ENCODE results near the gene DLG2. TPM values are rescaled to one million over a fixed set of nuclear protein-coding genes. Genes with fewer than 3 reads are reported as not detected.
"Not testable (repeated sequence)": the region's sequence is repeated elsewhere in the genome, so short reads cannot be mapped to it uniquely, and the experiment has no call there.

The DLG2 gene
- total RNA-seq, 1 experiment from 2014 or later: not detected

DNA sequence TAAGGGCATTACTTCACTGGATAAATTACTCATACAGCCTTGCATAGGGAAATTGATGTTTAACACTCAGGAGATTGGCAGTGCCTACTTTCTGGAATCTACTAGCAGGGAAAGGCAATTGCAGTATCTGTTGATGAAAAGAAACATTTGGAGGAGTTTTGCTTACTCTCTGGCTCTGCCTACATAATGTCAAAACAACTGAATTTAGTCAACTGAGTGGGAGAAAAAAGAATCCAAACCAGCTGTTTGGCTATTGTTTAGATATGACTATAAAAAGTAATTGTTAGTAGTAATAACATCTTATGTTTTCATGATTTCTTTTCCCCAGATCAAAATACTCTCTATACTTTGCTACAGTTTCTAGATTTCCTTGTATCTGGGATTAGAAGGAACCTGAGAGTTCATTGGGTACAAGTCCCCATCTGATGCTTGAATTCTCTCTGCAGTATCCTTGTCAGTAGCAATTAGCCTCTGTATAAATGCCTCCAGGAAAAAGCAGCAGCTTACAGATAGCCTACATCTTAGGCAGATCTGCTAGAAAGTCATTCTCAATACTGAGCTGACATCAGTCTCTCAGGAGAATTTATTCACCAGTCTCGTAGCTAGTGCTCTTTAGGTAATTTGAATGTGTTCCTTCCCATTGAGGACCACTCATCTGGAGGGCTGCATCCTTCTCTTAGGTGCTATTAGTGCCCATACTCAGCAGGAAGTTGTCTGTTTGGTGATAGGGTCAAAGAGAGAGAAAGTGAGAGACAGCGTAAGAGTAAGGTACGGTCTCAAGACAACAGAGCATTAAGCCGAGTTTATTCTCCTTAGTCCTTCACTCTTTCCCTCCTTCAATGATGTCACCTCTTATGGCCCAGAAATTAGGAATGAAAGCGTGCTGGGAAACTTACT lies 2155.1 kb downstream of the DLG2 start:
- no peak for DNase-seq (ENCODE audit: low read depth)

DNA sequence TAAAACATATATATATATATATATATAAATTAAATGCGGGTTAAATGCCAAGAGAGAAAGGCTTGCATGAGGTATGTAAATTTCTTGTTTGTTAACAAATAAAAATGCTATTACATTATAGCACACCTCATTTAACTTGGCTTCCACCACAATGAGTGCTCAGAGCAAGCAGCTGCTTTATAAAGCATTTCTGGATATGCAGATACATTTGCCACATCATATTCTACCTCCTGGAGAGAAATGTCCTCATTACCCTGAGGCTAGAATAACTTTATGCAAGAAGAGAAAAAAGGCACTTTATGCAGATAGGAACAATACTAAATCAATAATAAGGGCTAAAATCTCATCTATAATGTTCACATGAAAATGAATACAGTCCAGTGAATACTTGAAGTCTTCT lies 2159.3 kb downstream of the DLG2 start:
- DNase-seq (ENCODE audit: low read depth): no peak

DNA sequence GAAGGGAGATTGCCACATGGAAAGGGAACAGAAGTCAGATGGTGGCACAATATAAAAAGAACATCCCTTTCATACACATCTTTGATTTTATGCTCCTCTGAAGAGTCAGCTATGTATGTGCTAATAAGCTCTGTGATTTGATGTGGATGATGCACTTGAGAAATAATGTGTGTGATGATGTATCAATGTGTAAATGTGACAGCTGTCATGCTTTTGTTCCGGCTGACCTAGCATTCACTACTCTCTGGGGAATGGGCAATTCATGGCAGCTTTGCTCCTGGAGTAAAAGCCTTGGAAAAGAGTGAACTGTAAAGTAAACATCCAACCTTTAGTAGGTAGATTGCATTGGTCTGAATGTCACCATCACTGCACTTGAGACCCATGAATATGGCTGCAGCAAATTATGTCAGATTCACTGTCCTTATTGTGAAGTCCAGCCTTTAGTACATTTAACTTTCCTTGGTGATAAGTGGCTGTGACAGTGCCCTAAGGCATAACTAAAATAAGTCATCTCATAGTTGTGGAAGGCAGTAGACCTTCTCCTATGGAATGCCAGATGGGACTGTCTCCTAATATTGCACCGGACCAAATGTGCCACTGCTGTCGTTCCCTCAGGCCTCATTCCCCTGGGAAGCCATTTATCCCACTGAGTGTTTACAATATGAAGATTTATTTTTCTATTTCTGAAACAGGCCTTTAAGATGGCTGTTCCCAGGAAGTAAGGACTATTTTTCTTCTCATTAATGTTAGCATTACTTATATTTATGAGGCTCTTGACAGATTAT lies 2162.8 kb downstream of the DLG2 start:
- no peak for DNase-seq (ENCODE audit: low read depth)

DNA sequence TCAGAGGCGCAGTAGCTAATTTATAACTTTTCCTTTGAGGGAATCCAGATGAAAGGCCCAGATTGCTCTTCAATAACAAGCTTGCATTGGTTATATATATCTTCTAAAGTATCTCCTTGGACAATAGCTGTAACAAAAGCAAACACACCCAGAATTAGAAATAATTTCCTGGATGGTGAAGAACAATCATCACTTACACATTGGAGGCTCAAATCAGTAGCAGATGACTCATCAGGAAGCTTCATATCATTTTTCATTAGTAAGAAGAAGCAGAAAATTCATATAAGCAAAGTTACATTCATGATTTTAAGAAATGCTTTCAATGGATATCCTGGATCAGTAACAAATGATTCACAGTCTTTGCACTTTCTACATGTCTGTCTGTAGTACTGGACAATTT lies 2167.3 kb downstream of the DLG2 start:
- no peak for DNase-seq (ENCODE audit: low read depth)

DNA sequence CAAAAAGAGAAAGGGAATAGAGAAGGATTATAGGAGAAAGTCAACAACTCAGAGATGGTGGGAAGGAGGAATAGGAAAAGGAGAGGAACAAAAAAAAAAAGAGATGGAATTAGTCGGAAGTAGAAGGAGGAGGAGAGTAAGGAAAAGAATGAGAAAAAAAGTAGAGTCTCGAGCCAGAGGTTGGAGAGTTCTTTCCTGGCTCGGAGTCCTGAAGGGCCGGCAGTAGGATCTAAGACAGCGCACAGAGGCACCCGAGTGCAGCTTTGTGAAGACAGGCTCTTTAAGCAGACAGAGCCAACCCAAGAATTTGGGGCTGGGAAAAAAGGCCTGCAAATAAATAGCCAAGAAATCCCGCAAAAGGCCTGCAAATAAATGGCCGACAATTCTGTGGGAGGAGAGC lies 2170.6 kb downstream of the DLG2 start:
- DNase-seq (ENCODE audit: low read depth): no peak

DNA sequence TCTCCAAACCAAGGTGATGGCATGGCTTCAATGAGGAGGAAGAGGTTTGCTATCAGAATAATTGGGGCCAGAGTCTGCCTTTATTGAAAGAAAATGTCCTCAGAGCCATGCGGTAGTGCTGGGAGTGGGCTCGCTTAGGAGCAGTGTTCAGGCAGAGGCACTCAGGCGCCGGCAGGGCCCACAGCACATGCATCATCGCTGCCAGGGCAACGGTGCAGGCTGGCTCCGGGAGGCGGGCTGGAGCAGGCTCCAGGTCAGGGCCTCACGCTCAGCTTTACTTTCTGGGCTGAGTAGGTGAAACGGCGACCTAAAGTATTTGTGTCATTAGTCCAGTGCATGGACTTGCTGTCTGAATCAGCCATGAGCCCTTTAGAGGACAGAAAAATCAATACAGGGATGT lies 2171.1 kb downstream of the DLG2 start:
- DNase-seq (ENCODE audit: low read depth): no peak

DNA sequence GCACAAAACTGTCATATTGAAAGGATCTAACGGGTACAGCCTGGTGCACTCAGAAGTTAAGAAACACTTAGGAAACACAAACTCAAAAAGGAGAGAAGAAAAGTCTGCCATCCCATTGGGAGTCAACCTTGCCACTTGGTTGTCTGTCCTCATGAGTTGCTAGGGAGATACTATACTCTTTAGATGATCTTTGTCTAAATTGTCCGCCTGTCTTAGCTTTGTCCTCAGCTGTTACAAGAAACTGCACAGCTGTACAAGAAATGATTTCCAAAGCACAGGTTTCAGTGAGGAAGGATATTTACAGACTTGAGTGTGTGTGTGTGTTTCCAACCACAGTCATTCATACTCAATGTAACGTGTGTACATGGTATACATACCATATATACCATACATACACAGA lies 2171.8 kb downstream of the DLG2 start:
- DNase-seq (ENCODE audit: low read depth): no peak

DNA sequence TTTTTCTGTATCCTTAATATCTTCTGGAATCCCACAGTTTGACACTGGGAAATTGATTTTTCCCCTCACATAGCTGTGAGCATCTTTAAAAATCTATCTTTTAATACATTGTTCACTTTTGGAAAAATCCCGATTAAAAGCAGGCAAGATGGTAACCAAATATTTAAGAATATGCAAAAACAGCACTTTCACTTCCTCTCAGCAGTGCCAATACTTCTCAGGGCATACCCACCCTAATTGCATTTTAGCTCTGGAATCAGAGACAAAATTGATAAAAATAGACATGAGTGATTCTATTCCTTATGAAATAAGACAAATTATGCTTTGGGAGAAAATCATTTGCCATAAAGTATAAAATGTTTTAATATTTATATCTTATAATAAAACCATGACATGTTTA lies 2172.5 kb downstream of the DLG2 start:
- DNase-seq (ENCODE audit: low read depth): no peak

DNA sequence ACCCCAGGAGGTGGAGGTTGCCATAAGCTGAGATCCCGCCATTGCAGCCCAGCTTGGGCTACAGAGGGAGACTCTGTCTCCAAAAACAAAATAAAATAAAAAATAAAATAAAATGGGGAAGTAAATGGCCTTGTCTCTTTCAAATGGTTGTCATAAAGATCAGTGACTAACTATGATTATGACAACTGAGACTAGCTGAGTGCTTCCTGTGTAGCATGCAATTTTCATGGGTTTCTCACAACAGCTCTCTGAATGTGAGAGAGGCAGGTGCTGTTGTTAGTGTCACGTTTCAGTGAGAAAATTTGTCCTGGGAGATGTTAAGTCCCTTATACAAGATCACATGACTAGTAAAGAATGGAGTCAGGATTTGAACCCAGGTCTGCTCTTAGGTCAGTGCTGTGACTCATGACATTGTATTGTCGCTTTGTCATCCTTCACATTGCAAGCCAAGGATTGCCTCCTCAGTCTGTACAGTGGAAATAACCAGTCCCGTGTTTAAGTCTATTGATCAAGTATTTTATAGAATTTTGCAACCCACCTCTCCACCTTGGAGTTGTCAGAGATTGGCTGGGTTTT lies 2177.7 kb downstream of the DLG2 start:
- no peak for DNase-seq (ENCODE audit: low read depth)

DNA sequence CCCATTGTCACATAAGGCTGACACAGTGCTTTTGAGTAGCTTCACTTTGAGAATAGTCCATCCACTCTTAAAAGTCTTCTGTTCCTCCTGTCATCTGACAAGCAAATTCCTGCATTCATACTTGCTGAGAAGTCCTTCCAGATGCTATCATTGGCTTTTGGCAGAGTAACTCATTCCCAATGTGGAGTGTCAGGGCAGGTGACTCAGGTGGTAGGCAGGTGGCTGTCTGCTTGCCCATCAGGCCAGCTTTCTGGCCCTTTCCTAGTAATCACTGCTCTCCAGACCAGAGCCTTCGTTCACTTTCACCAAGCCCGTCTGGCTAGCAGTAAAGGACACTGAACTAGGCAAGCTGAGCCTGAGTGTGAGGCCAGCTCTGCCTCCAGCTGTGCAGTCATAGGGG lies 2178.5 kb downstream of the DLG2 start:
- no peak for DNase-seq (ENCODE audit: low read depth)

DNA sequence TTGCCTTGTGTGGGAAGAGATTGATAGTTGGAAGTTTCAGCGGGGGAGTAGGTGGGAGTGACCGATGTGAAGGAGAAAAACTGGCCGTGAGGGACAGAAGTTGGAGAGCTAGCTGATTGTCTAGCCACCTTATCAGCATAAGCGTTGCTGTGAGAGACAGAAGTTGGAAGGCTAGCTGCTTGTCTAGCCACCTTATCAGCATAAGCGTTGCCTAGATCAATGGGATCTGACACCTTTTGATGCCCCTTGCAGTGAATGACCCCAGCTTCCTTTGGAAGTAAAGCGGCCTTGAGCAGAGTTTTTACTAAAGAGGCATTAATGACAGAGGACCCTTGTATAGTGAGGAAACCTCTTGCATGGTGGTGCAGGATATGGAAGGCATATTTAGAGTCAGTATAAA lies 2183.3 kb downstream of the DLG2 start:
- not testable (repeated sequence) for DNase-seq (ENCODE audit: low read depth)

DNA sequence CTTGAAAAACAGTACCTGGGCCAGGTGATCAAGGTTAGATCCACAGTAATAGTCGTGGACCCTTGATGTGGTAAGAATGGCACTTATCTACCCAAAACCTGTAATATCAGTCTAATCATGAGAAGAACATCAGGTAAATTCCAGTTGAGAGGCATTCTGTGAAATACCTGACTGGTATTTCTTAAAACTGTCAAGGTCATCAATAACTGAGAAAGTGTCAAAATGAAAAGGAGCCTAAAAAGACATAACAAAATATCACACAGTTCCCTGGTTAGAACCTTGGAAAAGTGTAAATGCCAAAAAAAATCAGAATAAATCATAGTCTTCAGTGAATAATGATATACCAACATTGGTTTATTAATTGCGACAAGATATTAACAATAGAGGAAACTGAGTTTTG lies 2185.5 kb downstream of the DLG2 start:
- DNase-seq (ENCODE audit: low read depth): no peak

DNA sequence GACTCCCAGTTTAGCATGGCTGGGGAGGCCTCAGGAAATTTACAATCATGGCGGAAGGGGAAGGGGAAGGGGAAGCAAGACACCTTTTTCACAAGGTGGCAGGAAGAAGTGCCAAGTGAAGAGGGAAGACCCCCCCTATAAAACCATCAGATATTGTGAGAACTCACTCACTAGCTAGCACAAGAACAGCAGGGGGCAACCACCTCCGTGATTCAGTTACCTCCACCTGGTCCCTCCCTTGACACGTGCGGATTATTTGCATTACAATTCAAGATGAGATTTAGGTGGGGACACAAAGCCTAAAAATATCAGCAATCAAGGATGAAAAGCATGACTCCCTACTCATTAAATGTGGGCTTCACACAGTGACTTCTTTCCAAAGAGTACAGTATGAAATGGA lies 2186.0 kb downstream of the DLG2 start:
- DNase-seq (ENCODE audit: low read depth): no peak

DNA sequence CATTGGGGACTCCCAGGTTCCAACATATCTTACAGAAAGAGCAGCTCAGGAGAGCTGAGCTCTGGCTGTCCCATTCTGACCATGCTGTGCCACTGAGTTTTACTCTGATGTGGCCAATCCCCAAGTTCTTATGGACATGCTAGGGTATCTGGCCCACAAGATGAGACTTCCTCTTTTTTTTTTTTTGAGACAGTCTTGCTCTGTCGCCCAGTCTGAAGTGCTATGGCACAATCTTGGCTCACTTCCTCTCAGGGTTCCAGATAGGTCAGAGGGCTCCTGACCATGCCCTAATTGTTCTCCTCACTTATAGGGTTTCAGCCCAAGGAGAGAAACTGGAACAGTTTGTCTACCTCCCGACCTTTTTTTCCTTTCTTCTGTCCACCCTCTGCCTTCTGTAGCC lies 2188.7 kb downstream of the DLG2 start:
- no peak for DNase-seq (ENCODE audit: low read depth)

DNA sequence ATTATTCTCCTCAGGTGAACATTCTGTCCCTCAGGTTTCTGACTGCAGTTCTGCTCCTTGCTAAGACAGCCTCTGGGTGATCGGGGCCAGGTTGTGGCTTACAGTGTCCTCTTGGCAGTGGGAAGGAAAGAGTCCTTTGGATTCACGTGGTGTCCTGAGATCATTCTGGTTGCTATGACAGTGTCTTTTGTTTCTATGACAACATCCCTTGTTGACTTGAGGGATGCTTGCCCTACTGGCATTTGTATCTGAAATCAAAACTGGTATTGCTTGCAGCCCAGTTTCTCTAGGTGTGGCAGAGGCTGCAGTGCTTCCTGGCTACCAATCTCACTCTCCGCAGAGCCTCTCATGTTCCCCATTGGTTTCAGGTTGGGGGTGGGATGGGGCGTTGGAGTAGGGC lies 2189.2 kb downstream of the DLG2 start:
- peak; percentile 5 for DNase-seq (ENCODE audit: low read depth)

DNA sequence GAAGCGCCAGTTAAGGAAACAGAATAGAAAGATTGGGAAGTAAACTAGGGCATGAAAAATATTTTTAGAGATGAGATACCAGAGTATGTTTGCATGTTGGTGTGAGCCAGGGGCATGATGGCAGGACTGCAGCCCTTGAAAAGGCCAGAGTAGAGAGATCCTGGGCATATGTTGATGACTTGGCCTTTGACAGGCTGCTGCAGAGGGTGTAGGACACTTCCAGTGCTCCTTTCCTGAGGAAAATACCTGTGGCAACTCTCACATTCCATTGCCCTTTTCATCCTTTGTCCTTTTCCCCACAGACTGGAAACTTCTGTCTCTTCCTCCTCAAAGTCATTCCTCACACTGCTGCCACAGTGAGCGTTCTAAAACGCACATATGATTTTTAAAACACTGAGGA lies 2190.3 kb downstream of the DLG2 start:
- DNase-seq (ENCODE audit: low read depth): no peak

DNA sequence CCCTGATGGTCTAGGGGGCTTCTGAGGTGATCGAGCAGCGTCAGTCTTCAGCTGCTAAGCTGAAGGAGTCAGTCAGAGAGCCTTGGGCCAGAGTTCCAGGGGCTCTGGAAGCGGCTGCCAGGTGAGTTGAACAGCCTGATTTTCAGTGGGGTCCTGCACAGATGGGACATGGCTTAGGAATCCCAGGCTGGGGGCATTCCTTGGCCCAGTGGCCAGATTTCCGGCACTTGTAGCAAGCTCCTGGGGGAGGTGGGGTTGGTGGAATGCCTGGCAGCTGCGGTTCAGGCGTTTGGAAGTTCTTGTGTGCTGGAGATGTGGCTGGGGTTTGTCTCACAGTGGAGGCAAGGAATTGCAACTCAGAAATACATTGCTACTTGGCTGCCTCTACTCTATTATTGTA lies 2192.3 kb downstream of the DLG2 start:
- DNase-seq (ENCODE audit: low read depth): not testable (repeated sequence)

DNA sequence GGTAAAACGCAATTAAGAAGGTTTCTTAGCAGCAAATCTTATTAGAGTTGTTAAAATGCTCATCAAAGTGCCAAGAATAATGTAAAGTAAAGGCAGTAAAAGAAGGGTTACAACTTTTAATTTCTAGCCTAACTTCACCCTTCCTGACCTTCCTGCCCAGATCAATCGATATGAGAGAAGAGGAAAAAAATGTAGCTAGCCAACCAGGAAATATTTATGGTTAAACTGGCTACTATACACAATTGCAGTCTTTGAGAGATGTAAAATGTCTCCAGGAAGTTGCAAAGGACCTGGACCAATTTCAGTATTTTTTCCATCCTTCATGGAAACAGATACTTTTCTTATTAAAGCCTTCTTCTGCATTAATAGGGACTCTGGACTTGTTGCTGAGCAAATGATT lies 2199.2 kb downstream of the DLG2 start:
- DNase-seq (ENCODE audit: low read depth): no peak

DNA sequence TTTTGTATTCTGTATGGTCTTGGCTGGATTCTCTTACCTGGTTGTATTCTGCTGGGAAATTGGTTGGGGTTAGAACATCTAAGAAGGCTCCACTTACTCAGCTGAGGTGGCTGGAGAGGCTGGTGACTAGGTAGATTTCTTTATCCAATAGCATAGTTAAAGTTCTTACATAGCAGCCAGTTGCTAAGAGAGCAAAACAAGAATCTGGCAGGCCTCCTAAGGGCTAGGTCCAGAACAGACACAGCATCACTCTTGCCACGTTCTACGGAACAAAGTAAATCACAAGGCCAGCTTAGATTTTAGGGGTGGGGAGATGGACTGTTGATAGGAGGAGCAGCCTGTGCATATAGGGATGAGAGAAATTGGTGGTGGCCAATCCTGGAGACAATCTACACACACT lies 2199.6 kb downstream of the DLG2 start:
- DNase-seq (ENCODE audit: low read depth): no peak

DNA sequence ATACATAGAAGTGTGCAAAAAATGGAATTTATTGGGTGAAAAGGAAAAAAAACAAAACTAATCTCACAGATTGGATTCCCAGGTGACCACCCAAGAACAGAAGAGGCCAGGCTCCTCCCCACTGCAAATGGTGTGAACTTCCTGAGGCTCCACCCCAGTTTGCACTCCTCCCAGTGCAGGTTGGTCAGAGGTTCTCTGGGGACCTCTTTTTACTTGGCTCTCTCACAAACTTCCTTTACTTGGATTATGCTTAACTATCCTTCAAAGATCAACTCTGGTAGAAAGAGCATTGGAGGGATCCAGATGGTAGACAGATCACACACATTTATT lies 2202.0 kb downstream of the DLG2 start:
- DNase-seq (ENCODE audit: low read depth): no peak

DNA sequence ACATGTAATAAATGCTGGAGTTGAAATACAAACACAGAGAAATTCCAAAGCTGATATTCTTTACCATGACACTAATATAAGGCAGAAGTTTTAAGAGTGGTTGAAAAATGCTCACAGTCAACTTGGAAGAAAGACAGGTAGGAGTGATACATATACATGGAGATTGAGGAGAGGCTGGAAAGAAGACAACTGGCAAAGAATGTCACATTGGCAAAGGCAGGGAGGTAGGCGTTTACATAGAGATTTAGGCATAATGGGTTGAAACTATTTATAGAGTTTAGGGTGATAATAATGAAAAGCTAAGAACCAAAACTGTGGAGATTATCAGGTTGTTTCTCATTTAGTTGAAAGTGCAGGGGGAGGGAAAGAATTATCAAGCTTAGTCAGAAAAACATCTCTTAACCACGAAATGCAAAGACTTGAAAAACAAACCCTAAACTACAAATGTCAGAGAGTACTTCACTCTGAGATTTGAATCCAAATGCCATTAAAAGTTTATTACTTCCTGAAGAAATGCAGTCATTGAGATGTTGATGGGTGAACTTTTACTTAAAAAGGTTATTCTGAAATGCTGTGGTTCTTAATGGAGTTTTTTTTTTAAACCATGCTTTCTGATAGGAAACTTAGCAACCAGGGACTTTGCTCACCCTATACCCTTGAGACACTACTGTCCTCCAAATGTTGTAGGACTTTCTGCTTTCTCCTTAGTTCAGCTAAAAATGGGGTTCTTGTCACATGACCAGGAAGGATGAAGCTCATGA lies 2202.6 kb downstream of the DLG2 start:
- DNase-seq (ENCODE audit: low read depth): no peak

DNA sequence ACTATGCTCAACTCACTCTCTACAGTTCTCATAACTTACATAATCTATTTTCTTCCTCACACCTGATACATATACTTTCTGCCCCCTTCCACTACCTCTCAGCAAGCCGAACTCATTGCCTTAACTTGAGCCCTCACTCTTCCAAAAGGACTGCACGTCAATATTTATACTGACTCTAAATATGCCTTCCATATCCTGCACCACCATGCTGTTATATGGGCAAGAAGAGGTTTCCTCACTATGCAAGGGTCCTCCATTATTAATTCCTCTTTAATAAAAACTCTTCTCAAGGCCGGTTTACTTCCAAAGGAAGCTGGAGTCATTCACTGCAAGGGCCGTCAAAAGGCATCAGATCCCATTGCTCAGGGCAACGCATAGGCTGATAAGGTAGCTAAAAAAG lies 2204.5 kb downstream of the DLG2 start:
- DNase-seq (ENCODE audit: low read depth): not testable (repeated sequence)

All from M059J (cell line).